Stimulated activated memory B cell treated with anti-CD40 and anti-IgM and Interleukin-4, amounts not matched to agents 10 μg/mL and 1 μg/mL and 100 μg/mL, for 72 hours (primary cell): ENCODE results near the gene QPCT.
A peak's percentile ranks its signal among the peaks of the same experiment; 100 is the strongest.

Experiments
- ATAC-seq: fragments of 150-1000 bp; cut with Tn5 transposase; 2 replicates; pipeline ENCODE4 v1.10.0; 2021
- H3K27ac Mint-ChIP-seq: one replicate; pipeline ENCODE4 v1.8.0; 2022; ENCODE audit warnings: mild to moderate bottlenecking, mixed read lengths
- H3K27me3 Mint-ChIP-seq: one replicate; pipeline ENCODE4 v1.8.0; 2022; ENCODE audit warnings: mixed read lengths
- H3K36me3 Mint-ChIP-seq: one replicate; pipeline ENCODE4 v1.8.0; 2022; ENCODE audit warnings: mixed read lengths
- H3K4me1 Mint-ChIP-seq: one replicate; pipeline ENCODE4 v1.8.0; 2022; ENCODE audit warnings: mixed read lengths
- H3K4me3 Mint-ChIP-seq: one replicate; pipeline ENCODE4 v1.8.0; 2022; ENCODE audit warnings: mild to moderate bottlenecking, moderate library complexity, mixed read lengths
- H3K9me3 Mint-ChIP-seq: one replicate; pipeline ENCODE4 v1.8.0; 2022; ENCODE audit warnings: mixed read lengths

The QPCT gene

DNA sequence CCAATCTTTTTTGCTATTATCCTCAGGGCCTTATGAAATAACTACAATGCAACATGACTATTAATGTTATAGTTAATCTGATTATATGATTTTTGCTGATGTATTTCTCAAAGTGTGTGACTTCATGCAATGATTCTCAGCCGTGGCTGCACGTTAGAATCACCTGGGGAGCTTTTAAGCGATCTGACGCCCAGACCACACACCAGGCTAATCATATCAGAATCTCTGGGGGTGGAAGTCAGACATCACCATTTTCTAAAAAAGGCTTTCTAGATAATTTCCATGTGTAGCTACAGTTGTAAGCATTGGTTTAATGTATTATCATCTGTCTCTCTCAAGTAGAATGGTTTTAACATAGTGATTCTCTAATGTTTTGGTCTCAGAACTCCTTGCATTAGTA is 5.5 kb upstream of the QPCT start:
- Mint-ChIP-seq H3K27me3 (no peaks in the 10 kb centered on the region), H3K9me3 (no peaks in the 10 kb centered on the region), H3K4me3 (no peak overlapping the region), H3K27ac (no peak overlapping the region), H3K4me1 (peaks cover 3% of the 10 kb centered on the region), H3K36me3 (no peaks in the 10 kb centered on the region)
- no peak for ATAC-seq

DNA sequence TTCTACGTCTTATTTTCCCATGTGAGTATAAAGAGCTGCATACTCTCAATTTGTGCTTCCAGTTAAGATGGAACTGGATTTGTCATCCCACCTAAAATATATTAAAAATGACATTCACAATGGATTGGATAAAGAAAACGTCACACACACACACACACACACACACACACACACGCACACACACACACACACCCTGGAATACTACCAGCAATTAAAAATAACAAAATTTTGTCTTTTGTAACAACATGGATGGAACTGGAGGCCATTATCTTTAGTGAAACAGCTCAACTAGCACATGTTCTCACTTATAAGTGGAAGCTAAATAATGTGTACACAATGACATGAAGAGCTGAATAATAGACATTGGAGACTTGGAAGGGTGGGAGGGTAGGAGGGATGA is 3.8 kb upstream of the QPCT start:
- no peaks in the 10 kb centered on the region for H3K27me3 Mint-ChIP-seq
- H3K4me1 Mint-ChIP-seq: peaks cover 17% of the 10 kb centered on the region
- H3K36me3 Mint-ChIP-seq: no peaks in the 10 kb centered on the region
- no peak for ATAC-seq
- H3K27ac Mint-ChIP-seq: no peak overlapping the region
- H3K9me3 Mint-ChIP-seq: no peaks in the 10 kb centered on the region
- H3K4me3 Mint-ChIP-seq: no peak overlapping the region

DNA sequence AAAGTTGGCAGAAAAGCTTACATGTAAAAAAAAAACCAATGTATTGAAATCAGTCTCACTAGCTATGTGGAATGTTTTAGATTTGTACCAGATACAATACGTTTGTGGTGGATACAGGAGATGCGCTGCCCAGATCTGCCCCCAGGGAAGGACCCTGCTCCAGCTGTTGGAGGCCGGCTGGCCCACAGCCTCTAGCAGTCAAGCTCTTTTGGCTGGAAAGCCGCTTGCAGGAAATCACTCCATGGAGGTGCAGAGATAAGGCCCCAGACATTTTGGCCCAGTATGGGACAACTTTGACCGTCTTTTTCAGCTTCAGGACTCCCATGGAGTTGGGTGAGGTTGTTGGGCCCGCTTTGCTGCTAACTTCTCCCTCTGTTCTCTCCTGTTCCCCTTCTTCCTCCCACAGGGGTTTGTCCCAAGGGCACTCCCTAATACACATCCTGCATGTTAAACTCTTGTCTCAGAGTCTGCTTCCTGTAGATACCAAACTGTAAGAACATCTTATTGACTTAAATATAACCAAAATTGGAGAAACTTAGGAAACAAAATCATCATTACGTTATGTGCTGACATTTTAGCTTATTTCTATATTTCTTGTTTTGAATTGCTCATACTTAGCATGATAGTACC is 1.7 kb upstream of the QPCT start:
- peaks cover 17% of the 10 kb centered on the region for H3K4me1 Mint-ChIP-seq
- H3K36me3 Mint-ChIP-seq: no peaks in the 10 kb centered on the region

DNA sequence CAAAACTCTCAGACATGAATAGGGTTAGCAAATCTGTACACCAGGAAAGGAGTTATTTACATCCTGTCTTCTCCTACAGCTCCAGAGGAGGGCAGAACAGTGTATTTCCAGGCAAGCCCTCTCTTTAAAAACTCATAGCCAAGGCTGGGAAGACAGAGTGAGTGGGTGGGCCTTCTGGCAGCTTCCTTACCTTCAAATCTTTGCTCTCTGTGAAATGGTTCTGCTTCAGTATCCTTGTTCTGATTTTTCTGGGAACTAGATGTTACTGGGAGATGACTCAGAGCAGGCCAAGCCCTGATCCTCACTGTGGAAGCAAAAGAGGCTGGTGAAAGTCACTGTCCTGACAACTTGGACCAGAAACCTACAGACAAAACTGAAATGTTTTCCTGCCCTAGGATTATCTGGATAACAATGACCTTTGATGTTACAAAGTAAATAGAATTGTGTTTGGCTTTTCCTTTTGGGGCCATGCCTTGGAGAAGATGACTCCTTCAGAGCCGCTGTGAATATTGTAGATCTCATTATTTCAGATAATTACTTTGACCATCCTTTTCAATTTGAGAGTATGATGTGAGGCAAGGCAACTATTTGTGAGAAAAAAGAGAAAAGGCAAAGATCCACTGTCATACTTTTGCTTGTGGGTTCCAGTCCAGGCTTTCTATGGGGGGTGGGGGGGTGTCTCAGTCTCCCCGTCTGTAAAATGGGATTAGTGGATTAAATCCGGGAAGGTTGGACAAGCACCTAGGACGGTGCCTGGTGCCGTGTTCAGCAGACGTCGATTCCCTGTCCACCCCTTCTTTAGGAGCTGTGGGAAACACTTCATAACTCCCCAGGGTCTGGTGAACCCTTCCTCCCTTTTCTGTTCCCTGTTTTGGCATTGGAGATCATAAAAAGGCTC is 644 bp upstream of the QPCT start:
- Mint-ChIP-seq H3K4me1 (peaks cover 17% of the 10 kb centered on the region), H3K36me3 (no peaks in the 10 kb centered on the region), H3K9me3 (no peaks in the 10 kb centered on the region), H3K27me3 (no peaks in the 10 kb centered on the region), H3K27ac (peak overlapping the region; percentile 85), H3K4me3 (peak overlapping the region; percentile 87)
- no peak for ATAC-seq

More for the DNA sequence above, 1.7 kb upstream of the QPCT start:
- no peaks in the 10 kb centered on the region for H3K27me3 Mint-ChIP-seq
- no peaks in the 10 kb centered on the region for H3K9me3 Mint-ChIP-seq
- H3K27ac Mint-ChIP-seq: no peak overlapping the region
- no peak overlapping the region for H3K4me3 Mint-ChIP-seq
- no peak for ATAC-seq

DNA sequence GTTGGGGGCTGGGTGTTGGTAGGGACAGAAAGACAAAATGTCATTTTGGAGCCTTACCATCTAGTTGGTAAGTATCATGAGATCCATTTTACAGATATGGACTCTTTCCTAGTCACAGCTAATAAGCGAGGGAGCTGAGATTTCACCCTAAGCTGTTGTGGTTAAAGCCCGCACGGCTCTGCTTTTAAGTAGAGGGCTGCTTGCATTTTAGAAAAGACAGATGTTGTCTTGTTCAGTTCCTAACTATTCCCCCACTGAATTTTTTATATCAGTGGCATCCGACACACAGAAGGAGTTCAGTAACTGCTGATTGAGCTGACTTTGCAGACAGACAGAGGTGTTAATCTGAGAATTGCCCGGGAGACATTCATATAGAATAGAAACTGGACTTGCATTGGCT is 3.7 kb downstream of the QPCT start:
- Mint-ChIP-seq H3K27ac (no peak overlapping the region), H3K9me3 (no peaks in the 10 kb centered on the region), H3K4me3 (no peak overlapping the region), H3K4me1 (peaks cover 38% of the 10 kb centered on the region), H3K36me3 (no peaks in the 10 kb centered on the region), H3K27me3 (no peaks in the 10 kb centered on the region)
- ATAC-seq: no peak

DNA sequence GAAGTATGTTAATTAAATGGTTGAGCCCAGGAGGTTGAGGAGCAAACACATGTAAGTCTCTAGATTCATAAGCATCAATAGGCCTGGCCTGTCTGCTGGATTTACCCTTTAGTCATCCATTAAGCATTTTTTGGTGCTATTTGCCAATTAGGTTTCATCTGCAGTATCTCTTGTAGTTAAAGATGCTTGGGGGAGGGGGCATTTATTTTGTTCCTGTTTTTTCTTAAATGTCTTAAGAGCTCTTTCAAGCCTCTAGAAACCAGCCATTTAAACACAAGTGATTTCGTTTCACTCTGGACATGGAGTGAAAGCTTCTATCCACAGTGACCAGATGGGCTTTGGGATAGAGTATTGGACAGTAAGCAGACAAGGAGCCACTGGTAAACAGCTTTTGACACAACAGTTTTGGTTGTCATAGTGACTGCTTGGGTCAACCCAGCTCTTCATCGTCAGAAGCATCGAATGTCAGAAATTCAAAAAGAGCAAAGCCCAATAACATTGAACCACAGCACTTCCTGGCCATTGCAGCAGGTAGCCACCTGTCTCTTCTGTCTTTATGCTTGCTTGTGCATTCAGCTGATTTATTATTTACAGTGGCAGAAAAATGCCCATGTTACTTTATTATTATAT is 4.9 kb downstream of the QPCT start:
- Mint-ChIP-seq H3K27me3 (peaks cover 8% of the 10 kb centered on the region), H3K36me3 (no peaks in the 10 kb centered on the region), H3K4me3 (no peak overlapping the region), H3K27ac (peak overlapping the region; percentile 26), H3K4me1 (peaks cover 32% of the 10 kb centered on the region), H3K9me3 (no peaks in the 10 kb centered on the region)
- peak; percentile 34 for ATAC-seq

DNA sequence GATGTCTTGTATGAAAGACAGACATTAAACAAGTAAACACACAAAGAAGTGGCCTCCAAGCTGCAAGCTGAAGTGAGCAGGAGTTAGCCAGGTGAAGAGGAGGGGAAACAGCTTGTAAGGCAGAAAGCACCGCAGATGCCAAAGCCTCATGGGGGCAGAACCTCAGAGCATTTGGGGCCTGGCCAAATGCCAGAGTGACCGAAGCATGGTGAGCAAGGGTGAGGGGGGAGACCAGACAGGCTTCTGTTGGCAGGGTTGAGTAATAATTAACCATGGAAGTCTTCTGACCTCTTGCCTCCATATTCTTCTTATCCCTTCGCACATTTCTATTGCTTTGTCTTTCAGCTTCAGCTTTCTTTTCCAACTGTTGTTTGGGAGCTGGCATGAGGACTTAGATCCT is 5.6 kb downstream of the QPCT start:
- H3K4me3 Mint-ChIP-seq: peak overlapping the region; percentile 8
- no peaks in the 10 kb centered on the region for H3K36me3 Mint-ChIP-seq
- H3K9me3 Mint-ChIP-seq: no peaks in the 10 kb centered on the region
- peaks cover 27% of the 10 kb centered on the region for H3K4me1 Mint-ChIP-seq
- peak; percentile 95 for ATAC-seq
- H3K27ac Mint-ChIP-seq: peak overlapping the region; percentile 26
- peaks cover 8% of the 10 kb centered on the region for H3K27me3 Mint-ChIP-seq

DNA sequence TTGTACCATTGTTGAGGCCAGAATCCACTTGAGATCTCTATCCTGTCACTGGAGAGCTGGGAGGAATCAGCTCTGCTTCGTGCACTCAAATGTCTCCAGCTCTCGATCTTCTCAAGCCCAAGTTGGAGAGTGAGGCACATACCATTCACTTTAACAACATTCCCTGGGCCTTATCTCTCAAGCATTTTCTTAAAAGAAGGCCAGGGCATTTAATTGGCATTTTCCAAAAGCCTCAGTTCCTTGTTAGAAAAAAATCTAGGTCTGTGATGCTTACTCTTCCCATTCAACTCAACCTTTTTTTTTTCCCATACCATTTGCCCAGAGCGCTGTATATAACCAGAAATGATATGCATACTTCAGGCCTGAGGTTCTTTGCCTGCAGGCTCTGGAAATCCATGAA is 10.1 kb downstream of the QPCT start:
- Mint-ChIP-seq H3K9me3 (no peaks in the 10 kb centered on the region), H3K4me3 (no peak overlapping the region), H3K4me1 (peaks cover 19% of the 10 kb centered on the region), H3K36me3 (no peaks in the 10 kb centered on the region), H3K27ac (no peak overlapping the region), H3K27me3 (peaks cover 8% of the 10 kb centered on the region)
- no peak for ATAC-seq

DNA sequence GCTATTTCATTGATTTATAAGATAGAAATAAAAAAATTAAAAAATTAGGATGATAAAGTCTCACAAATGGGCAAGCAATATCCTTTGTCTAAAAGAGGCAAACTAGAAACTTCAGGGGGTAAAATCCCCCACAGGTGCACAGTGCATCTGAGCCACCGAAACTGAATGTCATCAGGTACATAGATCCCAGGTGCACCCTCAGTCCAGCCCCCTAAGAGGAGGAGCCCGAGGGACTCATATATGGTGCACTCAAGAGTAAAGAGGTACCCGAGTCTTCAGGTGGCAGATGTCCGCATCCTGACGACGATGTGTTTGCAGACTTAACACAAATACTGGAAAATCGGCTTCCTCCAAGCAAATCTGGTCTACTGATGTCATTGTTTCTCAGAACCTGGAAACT is 11.3 kb downstream of the QPCT start:
- Mint-ChIP-seq H3K4me3 (no peak overlapping the region), H3K9me3 (no peaks in the 10 kb centered on the region), H3K36me3 (no peaks in the 10 kb centered on the region), H3K27ac (no peak overlapping the region), H3K27me3 (peaks cover 8% of the 10 kb centered on the region), H3K4me1 (peaks cover 7% of the 10 kb centered on the region)
- ATAC-seq: no peak

DNA sequence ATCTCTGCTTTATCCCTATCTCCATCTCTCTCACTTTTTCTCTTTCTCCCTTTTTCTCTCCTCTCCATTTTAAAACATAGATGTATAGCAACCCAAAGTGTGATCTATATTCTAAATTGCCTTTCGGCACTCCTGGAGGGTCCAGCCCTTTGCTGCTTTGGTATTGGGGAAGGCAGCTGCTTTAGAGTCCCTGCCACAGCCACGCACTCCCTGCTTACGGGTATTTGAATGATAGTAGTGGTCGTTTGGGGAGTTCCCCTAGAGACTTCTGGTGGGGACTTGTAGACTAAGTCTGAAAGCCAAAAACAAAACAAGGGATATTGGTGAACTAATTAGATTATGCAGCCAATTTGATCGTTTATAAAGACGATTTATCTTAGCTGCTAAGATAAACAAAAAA is 11.9 kb downstream of the QPCT start:
- H3K27me3 Mint-ChIP-seq: peaks cover 8% of the 10 kb centered on the region
- no peaks in the 10 kb centered on the region for H3K36me3 Mint-ChIP-seq
- H3K4me1 Mint-ChIP-seq: peaks cover 6% of the 10 kb centered on the region
- ATAC-seq: no peak
- no peak overlapping the region for H3K27ac Mint-ChIP-seq
- no peak overlapping the region for H3K4me3 Mint-ChIP-seq
- no peaks in the 10 kb centered on the region for H3K9me3 Mint-ChIP-seq

DNA sequence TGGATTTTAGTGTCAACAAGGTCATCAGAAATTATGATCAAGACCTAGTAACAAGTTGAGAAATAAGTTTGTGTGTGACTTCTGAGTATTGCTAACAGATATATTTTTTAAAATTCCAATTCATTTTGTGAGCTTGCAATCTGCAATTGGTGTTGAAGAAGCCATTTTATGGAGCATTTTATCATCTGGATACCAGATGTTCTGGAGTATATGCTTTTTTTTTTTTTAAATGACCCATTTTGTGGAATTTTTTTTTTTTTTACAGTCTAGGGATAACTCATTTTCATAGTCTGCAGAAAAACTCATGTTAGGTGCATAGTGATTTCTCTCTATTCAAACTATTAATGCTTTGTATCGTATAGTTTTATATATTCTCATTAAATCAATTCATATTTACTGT is 12.6 kb downstream of the QPCT start:
- Mint-ChIP-seq H3K4me3 (no peak overlapping the region), H3K36me3 (no peaks in the 10 kb centered on the region), H3K27me3 (peaks cover 8% of the 10 kb centered on the region), H3K27ac (no peak overlapping the region), H3K9me3 (no peaks in the 10 kb centered on the region), H3K4me1 (peaks cover 6% of the 10 kb centered on the region)
- ATAC-seq: no peak

DNA sequence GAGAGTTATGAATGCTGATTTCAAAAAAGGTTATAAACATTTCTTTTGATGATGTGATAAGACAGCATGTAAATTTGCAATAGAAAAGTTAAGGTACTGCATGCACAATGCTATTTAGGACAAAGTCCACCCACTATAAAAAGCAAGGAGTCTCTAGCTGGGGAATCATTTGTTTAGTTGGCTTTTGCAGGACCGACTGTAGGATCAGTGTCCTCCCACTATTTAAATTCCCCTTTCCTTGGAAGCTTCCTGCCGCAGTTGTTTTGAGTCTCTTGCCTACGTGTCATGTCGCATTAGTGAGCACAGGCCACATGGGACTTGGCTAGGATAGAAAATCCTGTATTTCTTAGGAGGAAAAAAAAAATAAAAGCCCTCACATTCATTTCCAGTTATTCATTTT is 13.1 kb downstream of the QPCT start:
- no peaks in the 10 kb centered on the region for H3K36me3 Mint-ChIP-seq

DNA sequence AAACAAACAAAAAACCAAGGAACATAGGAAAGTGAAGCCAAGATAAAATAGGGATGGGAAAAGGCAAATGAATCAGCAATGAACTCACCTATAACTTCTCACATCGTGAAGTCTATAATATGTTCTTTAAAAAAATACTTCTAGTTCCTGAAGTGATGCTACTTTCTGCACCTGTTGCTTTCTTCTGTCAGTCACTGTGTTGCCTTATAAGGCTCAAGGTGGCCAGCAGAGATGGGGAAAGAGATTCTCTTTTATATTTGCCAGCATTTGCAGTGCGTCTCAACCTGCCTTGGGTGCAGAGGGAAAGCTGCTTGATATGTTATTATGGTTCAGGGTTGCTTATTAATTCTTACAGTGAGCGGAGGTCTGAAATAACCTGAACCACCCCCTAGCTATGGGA is 14.0 kb downstream of the QPCT start:
- Mint-ChIP-seq H3K4me1 (peaks cover 6% of the 10 kb centered on the region), H3K27ac (no peak overlapping the region), H3K27me3 (peaks cover 8% of the 10 kb centered on the region), H3K36me3 (no peaks in the 10 kb centered on the region), H3K9me3 (no peaks in the 10 kb centered on the region), H3K4me3 (no peak overlapping the region)
- no peak for ATAC-seq

More for the DNA sequence above, 13.1 kb downstream of the QPCT start:
- H3K27ac Mint-ChIP-seq: no peak overlapping the region
- no peak for ATAC-seq
- H3K9me3 Mint-ChIP-seq: no peaks in the 10 kb centered on the region
- no peak overlapping the region for H3K4me3 Mint-ChIP-seq
- peaks cover 6% of the 10 kb centered on the region for H3K4me1 Mint-ChIP-seq
- H3K27me3 Mint-ChIP-seq: peaks cover 8% of the 10 kb centered on the region

DNA sequence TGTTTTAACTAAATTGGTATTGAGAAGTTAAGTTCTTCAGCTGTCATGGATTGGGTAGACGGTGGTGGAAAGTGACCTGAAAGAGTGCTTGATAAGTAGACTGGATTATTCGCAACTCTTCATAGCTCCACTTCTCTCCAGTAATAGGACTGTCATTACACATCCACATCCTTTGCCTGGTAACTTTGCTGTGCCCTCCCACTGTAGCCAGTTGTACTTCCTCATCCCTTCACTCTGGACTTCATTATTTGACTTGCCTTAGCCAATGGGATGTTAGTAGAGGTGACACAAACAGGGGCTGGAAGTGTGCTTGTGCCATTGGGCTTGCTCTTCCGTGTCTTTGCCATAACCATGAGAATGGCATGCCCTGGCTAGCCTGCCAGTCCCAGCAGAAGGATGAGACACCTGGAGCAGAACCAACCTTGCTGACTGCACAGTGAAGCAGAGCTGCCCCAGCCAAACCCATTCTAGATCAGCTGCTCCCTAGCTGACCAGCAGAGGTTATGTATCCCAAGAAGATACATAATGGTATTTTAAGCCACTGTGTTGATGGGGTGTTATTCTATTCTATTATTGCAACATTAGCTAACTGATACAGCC is 16.9 kb downstream of the QPCT start:
- no peak for ATAC-seq
- H3K27me3 Mint-ChIP-seq: no peaks in the 10 kb centered on the region
- no peaks in the 10 kb centered on the region for H3K36me3 Mint-ChIP-seq
- H3K4me1 Mint-ChIP-seq: peaks cover 2% of the 10 kb centered on the region
- H3K4me3 Mint-ChIP-seq: no peak overlapping the region
- no peak overlapping the region for H3K27ac Mint-ChIP-seq
- H3K9me3 Mint-ChIP-seq: no peaks in the 10 kb centered on the region

DNA sequence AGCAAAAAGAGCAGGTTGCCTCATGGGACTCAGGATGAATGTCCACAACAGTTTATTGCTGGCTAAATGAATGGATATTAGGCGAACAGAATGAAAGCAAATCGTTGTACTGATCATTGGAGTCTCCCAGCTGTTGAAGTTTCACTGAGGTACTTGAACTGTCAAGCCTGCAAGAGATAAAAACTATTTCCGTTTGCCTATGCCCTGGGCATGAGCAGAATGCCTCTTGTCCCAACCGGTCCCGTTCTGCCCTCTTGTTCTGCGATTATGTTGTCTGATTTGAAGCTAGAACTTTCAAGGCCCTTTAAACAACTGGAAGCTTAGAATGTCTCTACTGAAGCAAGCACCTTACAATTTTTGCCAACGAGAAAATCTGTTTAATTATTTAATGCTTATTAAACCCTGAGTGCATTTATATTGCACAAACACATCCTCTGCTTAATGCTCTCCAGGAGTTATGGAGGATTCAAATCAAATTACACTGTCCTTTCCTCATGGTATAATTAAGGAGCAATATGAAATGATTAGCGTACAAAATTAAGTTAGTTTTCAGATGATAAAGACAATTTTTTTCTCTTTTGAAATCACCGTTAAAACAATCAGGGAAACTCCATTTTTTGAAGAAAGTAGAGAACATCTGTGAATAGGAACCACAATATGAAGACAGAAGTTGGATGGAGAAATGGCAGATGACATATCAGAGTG is 17.7 kb downstream of the QPCT start:
- Mint-ChIP-seq H3K27me3 (no peaks in the 10 kb centered on the region), H3K4me1 (no peaks in the 10 kb centered on the region), H3K4me3 (no peak overlapping the region), H3K9me3 (no peaks in the 10 kb centered on the region), H3K27ac (no peak overlapping the region), H3K36me3 (no peaks in the 10 kb centered on the region)
- no peak for ATAC-seq
